Heart left ventricle (tissue), 13 donors: ENCODE data around the gene RNF31.

Experiments used
- POLR2A ChIP-seq, 2 donors: fragments of 450-650 bp; IDR thresholded peaks; one replicate each; pipeline ENCODE4 v1.6.1; 2017; ENCODE audit warnings: antibody characterized with exemption in 2 of 2, mild to moderate bottlenecking in 2 of 2, moderate library complexity in 2 of 2
- TF ChIP-seq, protein P1 (sequence below), 12 donors: fragments of 200-600 bp; sonication (generic) in 4 of 12; IDR thresholded peaks; one replicate each; pipeline versions ENCODE4 v1.5.0 to v1.8.0; 2018 to 2022; ENCODE audit warnings: antibody characterized with exemption in 12 of 12, mild to moderate bottlenecking in 5 of 12
- donor health status: ischemic (EF 13 %, LVEDD 7.1; RV severe dilation, severe dysfunction).
- donor health status: DM: no; HTN: yes; CAD: no.
- donor health status: DM: no; HTN: no; CAD: no.
- donor health status: ischemic (EF 25% LVEDD 6.9; RV normal size, moderate dysfunction).
- donor health status: ischemic (EF 25% LVEDD 5.7; RV mildly dilated, moderate dysfunction).
- donor health status: ischemic (EF 35%, LVEDD 5.7; RV mildly dilated, moderate dysfunction).
- donor health status: nonischemic (EF 11% LVEDD 7.7; RV severe dilation, severe dysfunction).
- donor health status: DM: yes; HTN: yes; CAD: no.
- donor health status: PGD.
- donor health status: ischemic (EF 29% LVEDD 5.4; RV normal size, mild dysfunction).
- donor health status: nonischemic (EF 23%, LVEDD 6.1; RV moderate dilation, normal function).

DNA sequence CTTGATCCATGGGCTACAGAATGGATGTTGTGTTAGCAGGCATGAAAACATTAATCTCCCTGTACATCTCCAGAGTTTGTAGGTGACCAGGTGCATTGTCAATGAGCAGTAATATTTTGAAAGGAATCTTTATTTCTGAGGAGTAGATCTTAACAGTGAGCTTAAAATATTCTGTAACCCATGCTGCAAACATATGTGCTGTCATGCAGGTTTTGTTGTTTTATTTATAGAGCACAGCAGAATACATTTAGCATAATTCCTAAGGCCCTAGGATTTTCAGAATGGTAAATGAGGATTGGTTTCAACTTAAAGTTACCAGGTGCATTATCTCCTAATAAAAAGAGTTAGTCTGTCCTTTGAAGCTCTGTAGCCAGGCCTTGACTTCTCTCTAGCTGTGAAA is 20.4 kb upstream of the RNF31 start:
- TF ChIP-seq, protein P1, sequence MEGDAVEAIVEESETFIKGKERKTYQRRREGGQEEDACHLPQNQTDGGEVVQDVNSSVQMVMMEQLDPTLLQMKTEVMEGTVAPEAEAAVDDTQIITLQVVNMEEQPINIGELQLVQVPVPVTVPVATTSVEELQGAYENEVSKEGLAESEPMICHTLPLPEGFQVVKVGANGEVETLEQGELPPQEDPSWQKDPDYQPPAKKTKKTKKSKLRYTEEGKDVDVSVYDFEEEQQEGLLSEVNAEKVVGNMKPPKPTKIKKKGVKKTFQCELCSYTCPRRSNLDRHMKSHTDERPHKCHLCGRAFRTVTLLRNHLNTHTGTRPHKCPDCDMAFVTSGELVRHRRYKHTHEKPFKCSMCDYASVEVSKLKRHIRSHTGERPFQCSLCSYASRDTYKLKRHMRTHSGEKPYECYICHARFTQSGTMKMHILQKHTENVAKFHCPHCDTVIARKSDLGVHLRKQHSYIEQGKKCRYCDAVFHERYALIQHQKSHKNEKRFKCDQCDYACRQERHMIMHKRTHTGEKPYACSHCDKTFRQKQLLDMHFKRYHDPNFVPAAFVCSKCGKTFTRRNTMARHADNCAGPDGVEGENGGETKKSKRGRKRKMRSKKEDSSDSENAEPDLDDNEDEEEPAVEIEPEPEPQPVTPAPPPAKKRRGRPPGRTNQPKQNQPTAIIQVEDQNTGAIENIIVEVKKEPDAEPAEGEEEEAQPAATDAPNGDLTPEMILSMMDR (IDR thresholded peaks at IDR 0.05) = no peak
- no peak for TF ChIP-seq POLR2A (IDR thresholded peaks at IDR 0.05)
